ENCODE results near the gene BUD31.
"Not testable (repeated sequence)": the region's sequence is repeated elsewhere in the genome, so short reads cannot be mapped to it uniquely, and the experiment has no call there.

The BUD31 gene

GRCh38 chr7:99399597-99399996 is 9.2 kb upstream of the BUD31 start:
- no peak for DNase-seq

GRCh38 chr7:99402854-99403253 is 5.9 kb upstream of the BUD31 start:
- DNase-seq, result no peak

- no peak for DNase-seq
Measured at GRCh38 chr7:99403764-99404163, 5.0 kb upstream of the BUD31 start.

GRCh38 chr7:99404235-99404976 is 4.4 kb upstream of the BUD31 start:
- no peak for DNase-seq

GRCh38 chr7:99404977-99405320 is 3.8 kb upstream of the BUD31 start:
- DNase-seq, result no peak

- no peak for DNase-seq
Measured at GRCh38 chr7:99406557-99406956, 2.2 kb upstream of the BUD31 start.

- DNase-seq, result no peak
Measured at GRCh38 chr7:99407872-99408378, 844 bp upstream of the BUD31 start.

GRCh38 chr7:99409192-99409572 is 413 bp downstream of the BUD31 start:
- DNase-seq, result no peak

GRCh38 chr7:99409806-99410205 is 1.0 kb downstream of the BUD31 start:
- no peak for DNase-seq

GRCh38 chr7:99410635-99411034 is 1.9 kb downstream of the BUD31 start:
- DNase-seq, result no peak

GRCh38 chr7:99415513-99416127 is 6.9 kb downstream of the BUD31 start:
- not testable (repeated sequence) for DNase-seq

GRCh38 chr7:99418260-99418659 is 9.5 kb downstream of the BUD31 start:
- no peak for DNase-seq

- DNase-seq, result no peak
Measured at GRCh38 chr7:99419323-99420021, 10.7 kb downstream of the BUD31 start.

GRCh38 chr7:99420213-99420612 is 11.4 kb downstream of the BUD31 start:
- no peak for DNase-seq

GRCh38 chr7:99420986-99421385 is 12.2 kb downstream of the BUD31 start:
- no peak for DNase-seq

- DNase-seq, result no peak
Measured at GRCh38 chr7:99422186-99422585, 13.4 kb downstream of the BUD31 start.

GRCh38 chr7:99422625-99423024 is 13.9 kb downstream of the BUD31 start:
- no peak for DNase-seq

GRCh38 chr7:99424932-99425730 is 16.4 kb downstream of the BUD31 start:
- DNase-seq, result no peak

- DNase-seq, result no peak
Measured at GRCh38 chr7:99428972-99429566, 20.3 kb downstream of the BUD31 start.

GRCh38 chr7:99429756-99430155 is 21.0 kb downstream of the BUD31 start:
- DNase-seq, result no peak

GRCh38 chr7:99431756-99432540 is 23.2 kb downstream of the BUD31 start:
- not testable (repeated sequence) for DNase-seq

- DNase-seq, result no peak
Measured at GRCh38 chr7:99433158-99433557, 24.4 kb downstream of the BUD31 start.
